SW 1271 (cell line): ENCODE data around the gene PGD.
"Not testable (repeated sequence)": the region's sequence is repeated elsewhere in the genome, so short reads cannot be mapped to it uniquely, and the experiment has no call there.

Experiments used
- DNase-seq, 2 experiments: peaks; one replicate each; lab custom pipeline; 2025; lab: John Stamatoyannopoulos, UW

The PGD gene

DNA sequence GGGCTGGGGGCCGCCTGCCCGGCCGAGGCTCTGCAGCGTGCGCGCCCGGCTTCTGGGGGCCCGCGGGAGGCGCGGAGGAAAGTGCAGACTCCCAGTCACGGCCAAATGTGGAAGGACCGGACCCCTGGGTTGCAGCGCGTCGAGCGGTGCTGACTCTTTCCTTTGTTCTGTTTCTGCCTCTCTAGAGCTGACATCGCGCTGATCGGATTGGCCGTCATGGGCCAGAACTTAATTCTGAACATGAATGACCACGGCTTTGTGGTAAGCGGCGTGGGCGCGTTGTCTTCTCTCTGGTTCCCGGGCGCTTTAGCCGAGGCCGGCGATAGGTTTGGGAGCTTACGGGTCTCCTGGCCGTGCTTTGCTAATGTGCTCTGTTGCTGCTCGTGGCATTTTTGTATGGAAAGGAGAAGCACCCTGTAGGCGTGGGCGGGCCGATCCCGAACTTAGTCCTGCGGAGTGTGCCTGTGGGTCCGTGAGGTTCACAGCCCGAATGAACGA lies 629 bp downstream of the PGD start:
- DNase-seq: no peak

DNA sequence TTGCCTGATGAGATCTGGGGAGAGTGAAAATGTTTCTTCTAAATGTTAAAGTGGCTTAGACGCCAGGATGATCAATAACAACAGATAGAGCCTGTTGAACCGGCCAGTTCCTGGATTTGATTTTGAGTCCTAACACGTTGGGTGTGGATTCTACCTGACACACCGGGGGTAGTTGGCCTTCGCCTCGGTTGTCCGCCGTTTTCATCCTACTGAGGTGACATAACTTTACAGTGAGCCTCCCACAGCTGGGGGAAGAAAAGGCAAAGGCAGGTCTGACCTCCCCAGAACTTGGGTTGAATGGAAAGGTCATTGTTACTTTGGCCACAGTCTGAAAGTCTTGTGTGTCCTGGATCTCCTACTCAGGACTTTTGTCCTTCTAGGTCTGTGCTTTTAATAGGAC lies 1.1 kb downstream of the PGD start:
- no peak for DNase-seq

DNA sequence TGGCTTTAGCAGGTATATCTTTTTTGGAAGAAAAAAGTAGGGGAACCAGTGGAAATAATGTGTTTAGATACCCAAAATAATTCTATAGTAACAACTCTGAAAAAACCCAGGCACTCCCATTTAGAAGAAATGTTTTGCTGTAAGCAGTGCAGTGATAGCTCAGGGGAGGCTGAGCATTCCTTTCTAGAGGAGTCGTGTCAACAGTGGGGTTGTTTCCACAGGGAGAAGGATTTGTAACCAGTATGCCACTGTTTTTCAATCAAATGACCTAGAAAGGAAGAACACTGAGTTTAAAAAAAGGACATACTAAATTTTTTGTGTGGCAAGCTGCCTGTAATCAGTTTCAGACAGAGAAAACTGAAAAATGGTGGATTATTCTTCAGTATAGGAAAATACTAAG lies 2.4 kb downstream of the PGD start:
- DNase-seq: no peak

DNA sequence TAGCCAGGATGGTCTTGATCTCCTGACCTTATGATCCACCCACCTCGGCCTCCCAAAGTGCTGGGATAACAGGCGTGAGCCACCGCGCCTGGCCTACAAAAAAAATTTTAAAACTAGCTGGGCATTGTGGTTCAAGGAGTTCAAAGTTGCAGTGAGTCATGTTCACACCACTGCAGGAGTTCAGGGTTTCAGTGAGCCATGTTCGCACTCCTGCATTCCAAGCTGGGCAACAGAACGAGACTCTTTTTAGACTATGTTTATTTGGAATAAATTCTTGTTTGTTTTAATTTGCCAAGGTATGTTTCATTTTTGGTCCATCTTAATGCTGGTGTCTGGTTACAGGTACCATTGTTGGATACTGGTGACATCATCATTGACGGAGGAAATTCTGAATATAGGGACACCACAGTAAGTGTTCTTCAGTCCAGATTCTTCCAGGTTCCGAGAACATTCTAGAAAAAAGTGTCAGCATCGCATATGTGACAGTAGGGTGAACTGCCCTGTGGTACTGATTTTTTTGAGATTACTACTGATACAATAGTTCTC lies 3.9 kb downstream of the PGD start:
- DNase-seq: no peak

DNA sequence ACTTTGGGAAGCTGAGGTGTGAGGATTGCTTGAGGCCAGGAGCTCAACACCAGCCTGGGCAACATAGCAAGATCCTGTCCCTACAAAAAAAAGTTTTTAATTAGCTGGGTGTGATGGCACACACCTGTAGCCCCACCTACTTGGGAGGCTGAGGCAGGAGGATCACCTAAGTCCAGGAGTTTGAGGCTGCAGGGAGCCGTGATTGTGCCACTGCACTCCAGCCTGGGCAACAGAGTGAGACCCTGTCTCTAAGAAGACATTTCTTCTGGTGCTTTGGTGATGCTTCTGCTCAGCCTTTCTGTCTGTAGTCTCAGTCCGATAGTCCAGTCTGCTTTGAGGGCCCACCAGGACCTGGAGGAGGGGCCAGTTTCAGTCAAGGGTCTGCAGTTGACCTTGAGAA lies 8.3 kb downstream of the PGD start:
- DNase-seq: no peak

DNA sequence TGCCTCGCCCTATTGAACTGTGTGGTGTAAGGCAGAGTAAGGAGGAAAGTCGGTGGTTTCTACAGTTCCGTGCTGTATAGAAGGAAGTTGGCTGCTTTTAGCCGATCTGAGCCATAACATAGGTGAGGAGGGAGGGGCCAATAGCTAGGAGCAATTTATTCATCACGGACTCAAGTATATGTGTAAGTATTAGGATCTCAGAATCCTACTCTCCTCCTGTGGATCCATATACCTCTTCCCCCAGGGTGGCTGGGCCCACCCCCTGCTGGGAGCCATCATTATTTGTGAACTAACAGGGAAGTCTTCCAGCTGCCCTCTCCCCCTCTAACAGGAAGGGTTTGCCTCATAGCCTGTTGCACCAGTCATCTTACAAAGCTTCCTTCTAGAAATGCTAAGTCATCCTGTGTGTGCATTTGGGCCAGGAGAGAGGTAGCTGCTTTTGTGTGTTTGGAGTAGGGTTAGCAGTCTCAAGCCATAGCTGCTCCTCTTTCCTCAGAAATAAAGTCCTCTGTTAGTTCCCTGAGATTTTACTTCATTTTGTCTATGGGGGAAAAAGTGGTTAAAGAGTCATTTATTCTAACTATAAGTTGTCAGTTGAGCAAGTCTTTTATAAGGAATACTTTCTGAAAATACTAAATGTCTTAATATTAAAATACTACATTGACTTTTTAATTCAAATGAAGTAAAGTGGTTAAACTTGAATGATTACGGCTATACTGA lies 16.5 kb downstream of the PGD start:
- no peak for DNase-seq

DNA sequence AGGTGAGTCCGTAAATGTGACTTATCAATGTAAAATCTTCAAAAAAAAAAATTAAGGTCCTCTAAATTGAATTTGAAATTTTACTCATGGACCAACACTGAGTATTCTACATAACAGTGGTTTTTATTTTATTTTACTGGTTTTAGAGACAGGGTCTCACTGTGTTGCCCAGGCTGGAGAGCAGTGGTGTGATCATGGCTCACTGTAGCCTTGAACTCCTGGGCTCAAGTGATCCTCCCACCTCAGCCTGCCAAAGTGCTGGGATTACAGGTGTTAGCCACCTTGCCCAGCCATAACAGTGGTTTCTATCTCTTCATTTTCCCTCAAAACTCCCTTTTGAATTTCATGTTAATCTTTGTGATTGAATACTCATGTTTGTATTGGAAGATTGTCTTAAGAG lies 17.1 kb downstream of the PGD start:
- not testable (repeated sequence) for DNase-seq

DNA sequence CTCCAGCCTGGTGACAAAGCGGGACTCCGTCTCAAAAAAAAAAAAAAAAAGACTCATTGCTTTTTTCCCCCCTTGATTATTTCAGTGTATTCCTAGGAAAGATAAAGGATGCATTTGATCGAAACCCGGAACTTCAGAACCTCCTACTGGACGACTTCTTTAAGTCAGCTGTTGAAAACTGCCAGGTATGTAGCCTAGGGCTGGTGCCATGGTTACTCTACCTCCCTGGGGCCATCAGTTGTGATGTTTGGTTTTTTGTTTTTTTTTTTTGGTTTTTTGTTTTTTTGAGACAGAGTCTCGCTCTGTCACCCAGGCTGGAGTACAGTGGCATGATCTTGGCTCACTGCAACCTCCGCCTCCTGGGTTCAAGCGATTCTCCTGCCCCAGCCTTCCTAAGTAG lies 19.9 kb downstream of the PGD start:
- not testable (repeated sequence) for DNase-seq

DNA sequence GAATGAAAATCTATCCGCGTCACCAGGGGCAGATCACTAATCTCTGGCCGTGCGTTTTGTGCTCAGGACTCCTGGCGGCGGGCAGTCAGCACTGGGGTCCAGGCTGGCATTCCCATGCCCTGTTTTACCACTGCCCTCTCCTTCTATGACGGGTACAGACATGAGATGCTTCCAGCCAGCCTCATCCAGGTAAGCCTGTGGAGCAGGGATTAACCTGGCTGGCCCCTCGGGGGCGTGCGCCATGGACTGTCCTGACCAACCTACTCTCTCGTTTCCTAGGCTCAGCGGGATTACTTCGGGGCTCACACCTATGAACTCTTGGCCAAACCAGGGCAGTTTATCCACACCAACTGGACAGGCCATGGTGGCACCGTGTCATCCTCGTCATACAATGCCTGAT lies 20.5 kb downstream of the PGD start:
- DNase-seq: no peak

DNA sequence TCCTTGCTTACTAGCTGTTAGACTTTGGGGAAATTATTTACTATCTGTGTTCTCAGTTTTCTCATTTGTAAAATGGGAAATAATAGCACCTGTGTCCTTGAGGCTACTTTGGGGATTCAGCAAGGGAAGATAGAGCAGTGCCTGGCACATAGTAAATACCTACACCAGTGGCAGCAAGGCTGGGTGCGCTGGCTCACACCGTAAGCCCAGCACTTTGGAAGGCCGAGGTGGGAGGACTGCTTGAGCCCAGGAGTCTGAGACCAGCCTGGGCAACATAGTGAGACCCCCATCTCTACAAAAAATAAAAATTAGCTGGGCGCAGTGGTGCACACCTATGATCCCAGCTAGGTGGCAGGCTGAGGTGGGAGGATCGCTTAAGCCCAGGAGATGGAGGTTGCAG lies 22.8 kb downstream of the PGD start:
- no peak for DNase-seq

DNA sequence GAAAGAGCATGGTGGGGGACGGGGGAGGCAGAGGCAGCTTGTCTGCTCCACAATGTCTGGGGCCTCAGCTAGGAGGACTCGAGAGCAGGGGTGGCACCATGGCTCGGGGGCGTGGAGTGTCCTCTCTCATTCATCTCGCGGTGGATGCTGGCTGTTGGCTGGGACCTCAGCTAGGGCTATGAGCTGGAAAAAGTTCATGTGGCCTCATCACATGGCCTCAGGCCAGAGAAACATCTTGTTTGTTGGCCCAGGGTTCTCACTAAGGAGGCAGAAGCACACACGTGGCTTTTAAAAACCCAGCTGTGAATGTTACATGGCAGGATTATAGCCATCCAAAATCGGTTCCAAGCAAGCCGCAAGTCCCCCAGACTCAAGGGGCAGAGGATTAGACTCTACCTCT lies 25.2 kb downstream of the PGD start:
- DNase-seq: no peak

DNA sequence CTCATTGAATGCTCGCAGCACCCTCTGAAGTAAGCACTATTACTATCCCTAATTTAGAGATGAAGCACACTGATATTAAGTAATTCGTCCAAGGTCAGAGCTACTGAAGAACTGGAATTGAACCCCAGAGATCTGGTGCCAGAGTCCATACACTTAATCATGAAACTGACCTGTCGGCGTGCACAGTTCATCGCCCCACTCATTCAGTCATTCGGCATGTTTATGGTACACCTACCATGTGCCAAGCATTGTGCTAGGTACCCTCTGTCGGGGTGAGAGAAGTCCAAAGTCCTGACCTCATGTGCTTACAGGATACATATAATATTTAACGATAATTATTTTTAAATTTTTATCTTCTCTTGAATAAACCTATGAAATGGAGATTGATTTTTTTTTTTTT lies 25.8 kb downstream of the PGD start:
- DNase-seq: no peak

DNA sequence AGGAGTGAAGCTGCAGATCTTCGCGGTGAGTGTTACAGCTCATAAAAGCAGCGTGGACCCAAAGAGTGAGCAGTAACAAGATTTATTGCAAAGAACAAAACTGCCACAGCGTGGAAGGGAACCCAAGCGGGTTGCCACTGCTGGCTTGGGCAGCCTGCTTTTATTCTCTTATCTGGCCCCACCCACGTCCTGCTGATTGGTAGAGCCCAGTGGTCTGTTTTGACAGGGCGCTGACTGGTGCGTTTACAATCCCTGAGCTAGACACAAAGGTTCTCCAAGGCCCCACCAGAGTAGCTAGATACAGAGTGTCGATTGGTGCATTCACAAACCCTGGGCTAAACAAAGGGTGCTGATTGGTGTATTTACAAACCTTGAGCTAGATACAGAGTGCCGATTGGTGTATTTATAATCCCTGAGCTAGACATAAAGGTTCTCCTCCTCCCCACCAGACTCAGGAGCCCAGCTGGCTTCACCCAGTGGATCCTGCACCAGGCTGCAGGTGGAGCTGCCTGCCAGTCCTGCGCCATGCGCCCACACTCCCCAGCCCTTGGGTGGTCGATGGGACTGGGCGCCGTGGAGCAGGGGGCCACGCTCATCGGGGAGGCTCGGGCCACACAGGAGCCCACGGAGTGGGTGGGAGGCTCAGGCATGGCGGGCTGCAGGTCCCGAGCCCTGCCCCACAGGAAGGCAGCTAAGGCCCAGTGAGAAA lies 27.1 kb downstream of the PGD start:
- DNase-seq: not testable (repeated sequence)

DNA sequence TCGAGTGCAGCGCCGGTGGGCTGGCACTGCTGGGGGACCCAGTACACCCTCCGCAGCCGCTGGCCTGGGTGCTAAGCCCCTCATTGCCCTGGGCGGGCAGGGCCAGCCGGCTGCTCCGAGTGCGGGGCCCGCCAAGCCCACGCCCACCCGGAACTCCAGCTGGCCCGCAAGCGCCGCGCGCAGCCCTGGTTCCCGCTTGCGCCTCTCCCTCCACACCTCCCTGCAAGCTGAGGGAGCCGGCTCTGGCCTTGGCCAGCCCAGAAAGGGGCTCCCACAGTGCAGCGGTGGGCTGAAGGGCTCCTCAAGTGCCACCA lies 27.6 kb downstream of the PGD start:
- not testable (repeated sequence) for DNase-seq

DNA sequence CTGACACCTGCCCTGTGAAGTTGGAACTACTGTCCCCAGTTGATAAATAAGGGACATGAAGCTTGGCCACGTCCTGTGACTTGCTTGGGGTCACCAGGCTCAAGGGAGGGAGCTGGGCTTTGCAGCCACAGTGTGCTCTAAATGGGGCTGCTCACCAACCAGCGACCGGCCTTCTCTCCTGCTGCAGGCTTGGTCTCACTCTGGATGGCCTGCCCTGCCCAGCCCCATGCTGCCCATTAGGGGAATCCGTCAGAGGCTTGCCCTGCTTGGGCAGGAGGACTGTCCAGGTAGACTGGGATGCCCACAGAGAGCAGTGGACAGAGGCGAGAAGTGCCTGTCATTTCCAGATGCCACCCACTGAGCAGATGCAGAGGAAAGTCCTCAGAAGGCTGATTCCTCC lies 30.1 kb downstream of the PGD start:
- no peak for DNase-seq

DNA sequence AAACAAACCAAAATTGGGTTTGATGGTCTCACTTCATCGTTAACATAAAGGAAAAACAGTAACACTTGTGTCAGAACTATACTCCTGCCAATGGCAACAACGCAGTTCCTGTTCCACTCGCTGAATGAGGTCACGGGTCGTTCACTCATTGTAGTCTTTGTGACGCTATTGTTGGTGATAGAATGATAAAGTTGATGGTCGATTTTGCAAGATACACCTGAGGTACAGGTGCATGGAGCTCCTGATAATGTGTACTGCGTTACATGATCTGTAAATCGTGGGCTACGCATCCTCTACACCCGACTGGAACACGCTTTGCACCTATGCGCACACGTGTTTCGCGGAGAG lies 31.0 kb downstream of the PGD start:
- DNase-seq: no peak

DNA sequence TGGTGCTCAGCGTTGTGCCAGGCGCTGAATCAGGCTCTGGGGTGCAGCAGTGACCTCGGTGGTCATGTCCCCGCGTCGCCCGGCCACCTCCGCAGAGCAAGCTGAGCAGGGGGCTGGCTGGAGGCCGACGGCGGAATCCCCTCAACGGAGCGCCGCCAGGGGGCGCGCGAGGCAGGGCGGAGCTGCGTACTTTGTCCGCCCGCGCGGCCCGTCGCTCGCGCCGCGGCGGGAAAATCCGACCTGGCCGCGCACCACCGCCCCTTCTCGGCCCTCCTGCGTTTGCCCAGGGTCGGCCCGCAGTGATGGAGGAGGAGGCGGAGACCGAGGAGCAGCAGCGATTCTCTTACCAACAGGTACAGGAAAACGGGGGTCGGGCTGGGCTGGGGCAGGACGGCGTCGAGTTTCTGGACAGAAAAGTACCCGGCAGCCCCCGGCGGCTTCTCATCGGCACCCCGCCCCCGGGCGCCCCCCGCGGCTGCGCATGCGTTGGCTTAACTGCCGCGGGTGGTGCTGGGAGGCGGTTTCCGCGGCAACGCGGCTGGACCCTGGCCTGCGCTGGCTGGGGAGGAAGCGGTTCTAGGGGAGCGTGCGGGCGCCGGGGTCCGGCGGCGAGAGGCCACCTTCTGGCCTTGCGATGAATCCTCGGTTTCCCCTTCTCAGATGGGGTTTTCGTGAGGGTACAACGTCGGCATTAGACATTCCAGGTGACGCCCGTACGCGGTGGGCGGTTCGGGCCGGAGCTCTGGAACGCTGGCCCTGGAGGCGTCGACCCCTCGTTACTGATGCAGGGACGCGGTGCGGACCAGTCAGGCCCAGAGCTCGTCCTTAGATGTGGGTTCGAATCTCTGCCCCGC lies 31.6 kb downstream of the PGD start, which contains the start of gene CENPS:
Gene CENPS (plus strand): TSS at position 218 of the 854 bp plus-strand sequence. CDS start 85 bp downstream, at position 303.
- DNase-seq: peak; percentile 65 to 81

DNA sequence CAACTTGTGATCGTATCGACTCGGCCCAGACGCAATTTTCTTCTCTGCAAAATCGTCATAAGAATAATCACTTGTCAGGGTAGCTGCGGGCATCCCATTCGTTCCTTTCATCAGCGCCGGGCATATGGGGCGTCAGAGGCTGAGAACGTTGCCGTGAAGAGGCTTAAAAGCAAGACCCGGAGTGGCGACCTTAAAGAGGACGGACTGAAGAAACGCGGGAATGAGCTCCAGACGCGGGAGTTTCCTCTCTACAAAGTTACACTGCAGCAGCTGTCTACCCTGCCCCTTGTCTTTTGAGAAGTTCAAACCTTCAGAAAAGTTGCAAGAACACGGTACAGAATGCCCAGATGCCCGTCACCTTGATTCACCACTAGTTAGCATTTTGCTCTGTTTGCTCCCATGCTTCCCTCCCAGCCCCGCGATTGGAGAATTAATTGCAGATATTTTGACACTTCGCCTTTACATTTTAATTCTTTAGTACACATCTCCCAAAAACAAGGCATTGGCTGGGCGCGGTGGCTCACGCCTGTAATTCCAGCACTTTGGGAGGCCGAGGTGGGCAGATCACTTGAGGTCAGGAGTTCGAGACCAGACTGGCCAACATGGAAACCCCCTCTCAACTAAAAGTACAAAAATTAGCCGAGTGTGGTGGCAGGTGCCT lies 32.3 kb downstream of the PGD start:
- peak in 1 of 2 experiments; percentile 26 for DNase-seq

DNA sequence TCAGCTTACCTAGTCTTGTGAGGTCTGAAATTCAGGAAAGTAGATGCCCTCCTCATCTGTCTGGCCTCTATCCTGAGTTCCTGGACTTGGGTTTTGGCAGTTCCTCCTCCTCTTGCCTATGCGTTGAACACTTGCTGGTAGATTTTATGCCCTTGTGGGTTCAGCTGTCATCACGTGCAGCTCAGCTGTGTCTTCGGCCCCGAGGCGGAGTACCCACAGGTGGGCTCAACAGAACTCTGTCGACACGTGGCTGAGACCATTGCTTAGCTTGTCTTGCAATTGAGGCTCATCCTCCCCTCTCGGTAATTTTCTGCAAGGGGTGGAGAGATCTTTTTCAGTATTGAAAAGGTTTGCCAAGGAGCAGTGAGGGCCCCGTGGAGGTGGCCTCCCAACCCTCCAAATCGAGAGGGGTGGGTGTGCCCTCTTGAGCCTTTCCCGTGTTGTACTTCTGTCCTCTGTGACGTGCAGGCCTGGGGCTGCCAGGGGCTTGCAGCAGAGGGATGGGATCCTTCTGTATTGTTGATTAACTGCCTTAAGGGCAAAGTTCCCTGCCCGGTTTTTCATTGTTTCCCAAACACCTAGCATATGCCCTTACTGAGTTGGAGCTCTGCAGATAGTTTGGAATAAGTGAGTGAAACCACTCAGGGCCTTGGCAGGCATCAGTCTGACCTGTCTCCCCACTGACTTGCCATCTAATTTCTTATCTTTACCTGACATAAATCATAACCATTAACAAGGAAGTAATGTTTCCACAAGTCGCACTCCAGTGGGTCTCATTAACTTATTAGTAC lies 34.2 kb downstream of the PGD start:
- no peak for DNase-seq

DNA sequence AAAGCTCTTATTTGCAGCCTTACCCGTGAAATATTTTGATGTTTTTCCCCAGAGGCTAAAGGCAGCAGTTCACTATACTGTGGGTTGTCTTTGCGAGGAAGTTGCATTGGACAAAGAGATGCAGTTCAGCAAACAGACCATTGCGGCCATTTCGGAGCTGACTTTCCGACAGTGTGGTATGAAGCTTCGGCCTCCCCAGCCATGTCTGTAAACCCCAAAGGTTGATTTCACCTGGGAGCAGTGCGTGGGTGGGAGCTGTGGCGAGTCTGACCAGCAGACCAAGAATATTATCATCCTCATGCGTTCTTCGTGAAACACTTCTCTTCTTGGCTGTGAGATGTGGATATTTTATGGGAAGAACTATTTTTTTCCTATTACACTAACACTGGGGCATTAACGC lies 34.9 kb downstream of the PGD start:
- no peak for DNase-seq

DNA sequence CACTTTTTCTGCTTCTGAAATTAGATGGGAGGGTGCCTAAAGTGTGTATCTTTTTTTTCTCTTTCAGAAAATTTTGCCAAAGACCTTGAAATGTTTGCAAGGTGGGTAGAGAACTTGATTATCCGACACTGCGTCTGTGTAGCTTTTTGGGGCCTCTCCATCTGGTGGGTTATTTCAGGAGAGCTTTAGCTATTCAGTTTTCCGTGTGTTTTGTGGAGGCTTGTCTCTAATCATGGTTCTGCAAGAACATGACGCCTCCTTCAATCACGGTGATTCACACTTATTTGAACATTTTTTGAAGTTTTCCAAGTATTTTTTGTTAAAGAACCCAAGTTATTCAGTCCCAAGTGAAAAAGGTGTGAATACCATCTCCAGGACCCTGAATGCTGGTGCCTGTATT lies 35.7 kb downstream of the PGD start:
- DNase-seq: no peak
